Astrocyte (in vitro differentiated cells and primary cell): ENCODE measurements around the gene ANKRD30A.

ENCODE experiments used
- CTCF ChIP-seq: IDR thresholded peaks from 2 replicates; pipeline ENCODE4 v1.5.1; 2011; ENCODE audit warnings: low read depth, mild to moderate bottlenecking, inconsistent platforms, low read length, moderate library complexity; ENCODE audit not compliant: insufficient read depth
- EZH2 ChIP-seq: IDR thresholded peaks from 2 replicates; pipeline ENCODE4 v1.6.1; 2012; ENCODE audit warnings: mild to moderate bottlenecking, low read length, inconsistent platforms; ENCODE audit not compliant: insufficient read depth

GRCh38 chr10:37269554-37270256 lies 144.3 kb downstream of the ANKRD30A start:
- TF ChIP-seq CTCF (no peak), EZH2 (no peak)
